PFSK-1 (cell line): ENCODE data around the gene ADD3.

Source experiments
- FOXP2 ChIP-seq: optimal IDR thresholded peaks from 2 replicates; pipeline ENCODE3; 2011; ENCODE audit warnings: borderline replicate concordance, control low read depth, inconsistent platforms; ENCODE audit not compliant: insufficient read depth; ENCODE audit errors: extremely low read length, extremely low read depth
- POLR2AphosphoS5 ChIP-seq: IDR thresholded peaks from 2 replicates; pipeline ENCODE4 v1.6.1; 2012; ENCODE audit warnings: low read depth, mild to moderate bottlenecking, control low read depth, low read length, moderate library complexity
- SIN3A ChIP-seq: IDR thresholded peaks from 2 replicates; pipeline ENCODE4 v1.6.1; 2012; ENCODE audit warnings: mild to moderate bottlenecking, low read length, moderate library complexity, borderline replicate concordance; ENCODE audit not compliant: insufficient read depth
- TAF1 ChIP-seq: IDR thresholded peaks from 2 replicates; pipeline ENCODE4 v1.6.1; 2012; ENCODE audit warnings: low read length, control low read depth, borderline replicate concordance; ENCODE audit not compliant: insufficient read depth
- TF ChIP-seq, protein P1 (sequence below), 2 experiments: IDR thresholded peaks; 2 replicates each; pipeline versions ENCODE4 v1.6.1 to v1.8.0; 2011 to 2012; ENCODE audit warnings: low read depth in 2 of 2, low read length in 2 of 2, control low read depth in 1 of 2, inconsistent platforms in 1 of 2, mild to moderate bottlenecking in 1 of 2, moderate library complexity in 1 of 2; ENCODE audit not compliant: insufficient read depth in 1 of 2

DNA sequence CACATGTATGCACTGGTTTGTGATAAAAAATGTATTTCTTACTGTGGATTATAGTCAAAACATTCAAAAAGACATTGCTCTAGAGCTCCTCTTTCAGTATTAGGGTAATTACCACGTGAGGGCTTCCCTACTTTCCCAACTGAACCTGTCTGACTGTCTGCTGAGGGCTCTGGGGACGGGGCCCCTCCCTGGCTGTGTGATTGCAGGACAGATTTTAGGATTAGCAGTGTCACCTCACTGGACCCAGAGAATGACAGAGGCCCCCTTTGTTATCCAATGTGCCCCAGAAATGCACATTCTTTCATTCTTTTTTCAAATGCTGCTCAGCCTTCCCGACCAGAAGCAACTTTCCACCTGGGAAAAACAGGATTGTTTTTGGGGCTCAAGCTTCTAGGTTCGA is 156.1 kb downstream of the ADD3 start:
- TF ChIP-seq POLR2AphosphoS5 (no peak), TAF1 (no peak), FOXP2 (no peak), SIN3A (no peak)
- TF ChIP-seq, protein P1, sequence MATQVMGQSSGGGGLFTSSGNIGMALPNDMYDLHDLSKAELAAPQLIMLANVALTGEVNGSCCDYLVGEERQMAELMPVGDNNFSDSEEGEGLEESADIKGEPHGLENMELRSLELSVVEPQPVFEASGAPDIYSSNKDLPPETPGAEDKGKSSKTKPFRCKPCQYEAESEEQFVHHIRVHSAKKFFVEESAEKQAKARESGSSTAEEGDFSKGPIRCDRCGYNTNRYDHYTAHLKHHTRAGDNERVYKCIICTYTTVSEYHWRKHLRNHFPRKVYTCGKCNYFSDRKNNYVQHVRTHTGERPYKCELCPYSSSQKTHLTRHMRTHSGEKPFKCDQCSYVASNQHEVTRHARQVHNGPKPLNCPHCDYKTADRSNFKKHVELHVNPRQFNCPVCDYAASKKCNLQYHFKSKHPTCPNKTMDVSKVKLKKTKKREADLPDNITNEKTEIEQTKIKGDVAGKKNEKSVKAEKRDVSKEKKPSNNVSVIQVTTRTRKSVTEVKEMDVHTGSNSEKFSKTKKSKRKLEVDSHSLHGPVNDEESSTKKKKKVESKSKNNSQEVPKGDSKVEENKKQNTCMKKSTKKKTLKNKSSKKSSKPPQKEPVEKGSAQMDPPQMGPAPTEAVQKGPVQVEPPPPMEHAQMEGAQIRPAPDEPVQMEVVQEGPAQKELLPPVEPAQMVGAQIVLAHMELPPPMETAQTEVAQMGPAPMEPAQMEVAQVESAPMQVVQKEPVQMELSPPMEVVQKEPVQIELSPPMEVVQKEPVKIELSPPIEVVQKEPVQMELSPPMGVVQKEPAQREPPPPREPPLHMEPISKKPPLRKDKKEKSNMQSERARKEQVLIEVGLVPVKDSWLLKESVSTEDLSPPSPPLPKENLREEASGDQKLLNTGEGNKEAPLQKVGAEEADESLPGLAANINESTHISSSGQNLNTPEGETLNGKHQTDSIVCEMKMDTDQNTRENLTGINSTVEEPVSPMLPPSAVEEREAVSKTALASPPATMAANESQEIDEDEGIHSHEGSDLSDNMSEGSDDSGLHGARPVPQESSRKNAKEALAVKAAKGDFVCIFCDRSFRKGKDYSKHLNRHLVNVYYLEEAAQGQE (IDR thresholded peaks at IDR 0.05; ENCODE audit: insufficient read depth in 1 of 2, low read depth in 2 of 2, low read length in 2 of 2) = no peak
